KMS-11 (cell line): ENCODE measurements around the gene RIN3.

Source experiments
- H2AFZ ChIP-seq: fragments of 200-600 bp; sonication (generic); 2 replicates; pipeline ENCODE4 v1.6.1; 2016; ENCODE audit warnings: antibody characterized with exemption, mixed run types, low read depth
- H3K27ac ChIP-seq: fragments of 200-600 bp; sonication (generic); 2 replicates; pipeline ENCODE4 v1.6.1; 2016; ENCODE audit warnings: mild to moderate bottlenecking, mixed run types
- H3K27me3 ChIP-seq: fragments of 200-600 bp; sonication (generic); 2 replicates; pipeline ENCODE4 v1.6.1; 2017; ENCODE audit warnings: mild to moderate bottlenecking, low read depth, mixed run types, moderate library complexity; ENCODE audit not compliant: insufficient read depth
- H3K36me3 ChIP-seq: fragments of 200-600 bp; sonication (generic); 2 replicates; pipeline ENCODE4 v1.6.1; 2017; ENCODE audit warnings: mild to moderate bottlenecking, mixed run types; ENCODE audit not compliant: insufficient read depth
- H3K4me1 ChIP-seq: fragments of 200-600 bp; sonication (generic); 2 replicates; pipeline ENCODE4 v1.6.1; 2016; ENCODE audit warnings: mild to moderate bottlenecking, low read depth, mixed run types; ENCODE audit not compliant: poor library complexity, severe bottlenecking
- H3K4me2 ChIP-seq: fragments of 200-600 bp; sonication (generic); 2 replicates; pipeline ENCODE4 v1.7.0; 2016; ENCODE audit warnings: mild to moderate bottlenecking, mixed run types
- H3K4me3 ChIP-seq: fragments of 200-600 bp; sonication (generic); IDR thresholded peaks from 2 replicates; pipeline ENCODE4 v1.6.1; 2017; ENCODE audit warnings: low read depth, low read length, mixed read lengths; ENCODE audit not compliant: insufficient read depth
- H3K79me2 ChIP-seq: fragments of 200-600 bp; sonication (generic); 2 replicates; pipeline ENCODE4 v1.6.1; 2016; ENCODE audit warnings: low read depth, mixed run types; ENCODE audit not compliant: insufficient read depth
- H3K9ac ChIP-seq: fragments of 200-600 bp; sonication (generic); 2 replicates; pipeline ENCODE4 v1.6.1; 2016; ENCODE audit warnings: mild to moderate bottlenecking, mixed run types
- H4K20me1 ChIP-seq: fragments of 200-600 bp; sonication (generic); 2 replicates; pipeline ENCODE4 v1.6.1; 2016; ENCODE audit warnings: mild to moderate bottlenecking, mixed run types; ENCODE audit not compliant: insufficient read depth
- TF ChIP-seq, protein P1 (sequence below): fragments of 200-600 bp; sonication (generic); conservative IDR thresholded peaks from 2 replicates; pipeline ENCODE4 v1.6.1; 2017; ENCODE audit warnings: low read depth, mild to moderate bottlenecking, antibody characterized with exemption, low read length, moderate library complexity, mixed read lengths

The RIN3 gene

DNA sequence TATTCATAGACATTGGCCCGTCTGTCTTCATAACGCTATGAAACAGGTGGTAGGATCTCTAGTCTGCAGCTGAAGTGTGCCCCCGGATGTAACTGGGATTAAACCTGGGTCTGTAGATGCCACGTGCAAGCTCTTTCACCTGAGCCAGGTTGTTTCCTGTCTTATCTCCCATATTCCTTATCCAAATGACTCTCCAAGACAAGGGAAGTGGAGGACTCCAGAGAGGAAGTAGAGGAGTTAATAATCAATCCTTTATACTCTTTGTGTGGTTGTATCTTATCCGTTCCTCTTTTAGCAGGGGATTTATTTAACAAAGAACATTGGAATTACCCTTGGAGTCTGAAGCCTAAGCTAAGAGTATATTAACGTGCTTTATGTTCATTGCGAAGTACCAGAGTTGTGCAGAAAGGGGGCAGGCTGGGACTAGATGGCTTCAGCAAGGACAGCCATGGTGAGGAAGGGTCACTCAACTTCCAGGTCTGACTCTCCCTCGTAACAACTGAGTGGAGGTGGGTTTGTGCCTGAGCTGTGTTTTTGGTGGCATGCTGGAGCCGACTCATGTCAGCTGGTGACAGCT, 82.8 kb downstream of the RIN3 start:
- TF ChIP-seq, protein P1, sequence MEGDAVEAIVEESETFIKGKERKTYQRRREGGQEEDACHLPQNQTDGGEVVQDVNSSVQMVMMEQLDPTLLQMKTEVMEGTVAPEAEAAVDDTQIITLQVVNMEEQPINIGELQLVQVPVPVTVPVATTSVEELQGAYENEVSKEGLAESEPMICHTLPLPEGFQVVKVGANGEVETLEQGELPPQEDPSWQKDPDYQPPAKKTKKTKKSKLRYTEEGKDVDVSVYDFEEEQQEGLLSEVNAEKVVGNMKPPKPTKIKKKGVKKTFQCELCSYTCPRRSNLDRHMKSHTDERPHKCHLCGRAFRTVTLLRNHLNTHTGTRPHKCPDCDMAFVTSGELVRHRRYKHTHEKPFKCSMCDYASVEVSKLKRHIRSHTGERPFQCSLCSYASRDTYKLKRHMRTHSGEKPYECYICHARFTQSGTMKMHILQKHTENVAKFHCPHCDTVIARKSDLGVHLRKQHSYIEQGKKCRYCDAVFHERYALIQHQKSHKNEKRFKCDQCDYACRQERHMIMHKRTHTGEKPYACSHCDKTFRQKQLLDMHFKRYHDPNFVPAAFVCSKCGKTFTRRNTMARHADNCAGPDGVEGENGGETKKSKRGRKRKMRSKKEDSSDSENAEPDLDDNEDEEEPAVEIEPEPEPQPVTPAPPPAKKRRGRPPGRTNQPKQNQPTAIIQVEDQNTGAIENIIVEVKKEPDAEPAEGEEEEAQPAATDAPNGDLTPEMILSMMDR, result no peak
- Histone ChIP-seq H3K4me2 (no peak overlapping the region), H3K27ac (no peak overlapping the region), H2AFZ (no peak overlapping the region), H3K4me1 (no peaks in the 10 kb centered on the region), H3K9ac (no peak overlapping the region), H3K79me2 (no peaks in the 10 kb centered on the region), H3K27me3 (no peaks in the 10 kb centered on the region), H3K36me3 (no peaks in the 10 kb centered on the region), H3K4me3 (no peak overlapping the region), H4K20me1 (no peaks in the 10 kb centered on the region)

DNA sequence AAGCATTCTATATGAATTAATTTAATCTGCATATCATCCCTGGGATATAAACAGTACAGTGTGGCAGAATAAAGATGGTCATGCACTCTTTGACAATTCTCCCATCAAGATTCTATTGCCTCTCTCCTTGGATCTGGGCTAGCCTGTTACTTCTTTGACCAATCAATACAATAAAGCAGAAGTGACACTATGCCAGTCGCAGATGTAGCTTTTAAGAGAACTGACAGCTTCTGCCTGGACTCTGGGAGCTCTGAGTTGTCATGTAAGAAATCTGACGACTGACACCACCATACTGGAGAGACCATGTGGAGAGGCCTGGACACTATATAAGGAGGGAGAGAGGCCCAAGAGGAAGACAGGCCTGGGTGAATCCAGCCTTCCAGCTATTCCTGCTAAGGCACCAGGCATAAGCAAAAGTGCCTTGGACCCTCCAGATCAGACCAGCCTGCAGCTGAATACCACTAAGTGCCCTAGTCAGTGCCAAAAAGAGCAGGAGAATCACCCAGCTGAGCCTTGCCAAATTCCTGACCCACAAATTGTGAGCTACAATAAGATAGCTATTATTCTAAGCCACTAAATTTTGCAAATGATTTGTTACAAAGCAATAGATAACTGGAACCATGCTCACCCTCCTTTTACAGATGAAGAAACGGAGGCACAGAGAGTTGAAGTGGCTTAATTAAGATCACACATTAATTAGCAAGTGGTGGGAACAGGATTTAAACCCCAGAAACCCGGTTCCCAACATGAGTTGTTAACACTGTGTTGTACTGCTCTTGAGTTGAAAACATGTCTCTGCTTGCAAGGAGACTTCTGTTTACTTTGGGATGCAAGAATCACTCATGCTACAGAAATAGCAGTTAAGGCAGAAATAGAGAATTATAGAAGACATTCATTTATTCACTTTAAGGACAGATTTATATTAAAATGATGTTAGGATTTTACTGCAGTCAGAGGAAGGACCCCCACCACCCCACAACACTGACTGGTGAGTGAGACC, 84.6 kb downstream of the RIN3 start:
- Histone ChIP-seq H3K4me2 (no peak overlapping the region), H2AFZ (no peak overlapping the region), H4K20me1 (no peaks in the 10 kb centered on the region), H3K4me3 (no peak overlapping the region), H3K4me1 (no peaks in the 10 kb centered on the region), H3K36me3 (no peaks in the 10 kb centered on the region), H3K79me2 (no peaks in the 10 kb centered on the region), H3K27me3 (no peaks in the 10 kb centered on the region), H3K9ac (no peak overlapping the region), H3K27ac (no peak overlapping the region)
- TF ChIP-seq, protein P1, result no peak

DNA sequence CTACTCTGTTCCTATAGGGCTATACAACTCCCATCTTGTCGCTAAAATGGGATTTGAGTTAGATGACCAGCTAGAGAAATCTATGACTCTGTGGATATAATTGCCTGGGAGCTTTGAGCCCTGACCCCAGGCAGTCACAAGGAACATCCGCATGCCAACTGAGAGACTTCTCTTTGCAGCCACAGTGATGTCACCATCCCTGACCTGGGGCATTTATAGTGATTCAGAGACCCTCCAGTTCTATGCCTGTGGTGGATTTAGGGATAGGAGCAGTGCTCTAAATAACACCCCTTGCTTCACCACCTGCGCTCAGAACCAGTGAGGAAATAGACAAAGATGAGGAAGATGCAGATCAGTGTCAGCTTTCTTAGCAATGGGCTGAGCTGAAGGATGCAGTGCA, 86.2 kb downstream of the RIN3 start:
- Histone ChIP-seq H3K9ac (no peak overlapping the region), H4K20me1 (no peaks in the 10 kb centered on the region), H3K4me2 (no peak overlapping the region), H3K36me3 (no peaks in the 10 kb centered on the region), H3K27ac (no peak overlapping the region), H2AFZ (no peak overlapping the region), H3K79me2 (no peaks in the 10 kb centered on the region), H3K4me1 (no peaks in the 10 kb centered on the region), H3K27me3 (no peaks in the 10 kb centered on the region), H3K4me3 (no peak overlapping the region)
- TF ChIP-seq, protein P1, result no peak

DNA sequence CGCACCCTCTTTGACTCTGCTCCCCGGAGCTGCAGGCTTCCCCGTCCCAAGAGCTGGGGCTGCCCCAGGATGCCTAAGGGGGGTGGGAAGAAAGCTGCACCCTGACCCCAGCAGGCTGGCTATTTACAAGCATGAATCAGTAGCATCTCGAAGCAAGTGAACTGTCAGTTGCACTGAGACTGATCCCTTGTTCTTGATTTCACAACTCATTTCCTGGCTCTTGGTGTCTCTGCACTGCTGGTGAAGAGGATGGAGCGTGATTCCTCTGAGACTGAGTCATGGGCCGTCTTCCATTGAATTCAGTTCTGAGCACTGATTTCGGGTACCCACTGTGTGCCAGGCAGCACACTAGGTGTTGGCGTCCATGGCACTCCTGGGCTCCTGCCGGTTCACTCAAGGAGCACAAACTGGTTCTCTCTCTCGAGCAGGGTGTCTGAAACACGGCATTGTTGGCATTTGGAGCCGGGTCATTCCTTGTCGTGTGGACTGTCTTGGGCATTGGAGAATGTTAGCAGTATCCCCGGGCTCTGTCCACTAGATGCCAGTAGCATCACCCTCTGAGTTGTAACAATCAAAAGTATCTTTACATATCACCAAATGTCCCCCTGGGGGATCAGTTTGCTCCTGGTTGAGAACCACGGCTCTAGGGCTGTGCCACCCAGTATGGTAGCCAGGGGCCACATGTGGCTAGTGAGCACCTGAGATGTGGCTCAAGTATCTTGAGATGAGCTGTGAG, 86.9 kb downstream of the RIN3 start:
- Histone ChIP-seq H3K4me3 (no peak overlapping the region), H3K27ac (no peak overlapping the region), H3K79me2 (no peaks in the 10 kb centered on the region), H3K36me3 (no peaks in the 10 kb centered on the region), H3K4me1 (no peaks in the 10 kb centered on the region), H3K4me2 (no peak overlapping the region), H4K20me1 (no peaks in the 10 kb centered on the region), H3K9ac (no peak overlapping the region), H3K27me3 (no peaks in the 10 kb centered on the region), H2AFZ (no peak overlapping the region)
- TF ChIP-seq, protein P1, result no peak
